Caco-2 (cell line): ENCODE measurements around the gene MRPL27. TPM values are rescaled to one million over a fixed set of nuclear protein-coding genes. Genes with fewer than 3 reads are reported as not detected.
A peak's percentile ranks its signal among the peaks of the same experiment; 100 is the strongest.

Source experiments
- BruUV-seq: library from RNA; stranded (reverse); fragments of 400-500 nt; replicated peaks from 2 replicates; lab custom pipeline; 2021; lab: Mats Ljungman, UMichigan
- CTCF ChIA-PET: fragments of 300-600 bp; sonication (Branson Sonifier 250); formaldehyde crosslinking; loops from one replicate; lab custom pipeline; 2022; ENCODE audit warnings: antibody characterized with exemption; lab: Charles Lee
- POLR2A ChIA-PET: fragments of 300-600 bp; sonication (Branson Sonifier 250); formaldehyde crosslinking; loops from one replicate; lab custom pipeline; 2022; ENCODE audit warnings: antibody characterized with exemption; lab: Charles Lee
- DNase-seq, 2 experiments: peaks; one replicate each; pipeline versions ENCODE4 v3.0.0 to v3.0.0-alpha.2; 2020 to 2022
- H3K27me3 ChIP-seq: replicated peaks from 2 replicates; pipeline ENCODE4 v1.6.0; 2011; ENCODE audit warnings: low read length; ENCODE audit not compliant: control insufficient read depth, insufficient read depth
- H3K36me3 ChIP-seq: 2 replicates; pipeline ENCODE4 v1.5.1; 2011; ENCODE audit warnings: low read length; ENCODE audit not compliant: control insufficient read depth, insufficient read depth
- H3K4me1 ChIP-seq: fragments of 250-450 bp; sonication (Bioruptor Pico); 2 replicates; pipeline ENCODE4 v1.5.1; 2020; ENCODE audit warnings: mild to moderate bottlenecking
- H3K4me3 ChIP-seq: 2 replicates; pipeline ENCODE4 v1.5.1; 2011; ENCODE audit warnings: low read depth, mild to moderate bottlenecking, control low read depth, low read length
- H3K9me3 ChIP-seq: fragments of 250-450 bp; sonication (Bioruptor Pico); 2 replicates; pipeline ENCODE4 v1.5.1; 2020; ENCODE audit warnings: mild to moderate bottlenecking, moderate library complexity
- H3K27ac Mint-ChIP-seq: one replicate; pipeline ENCODE4 v1.8.0; 2022; ENCODE audit warnings: mixed read lengths; ENCODE audit not compliant: unreplicated experiment
- H3K27me3 Mint-ChIP-seq: one replicate; pipeline ENCODE4 v1.8.0; 2022; ENCODE audit warnings: mixed read lengths; ENCODE audit not compliant: insufficient read depth, unreplicated experiment
- H3K36me3 Mint-ChIP-seq: one replicate; pipeline ENCODE4 v1.8.0; 2022; ENCODE audit warnings: mild to moderate bottlenecking, mixed read lengths; ENCODE audit not compliant: insufficient read depth, unreplicated experiment
- H3K4me1 Mint-ChIP-seq: one replicate; pipeline ENCODE4 v1.8.0; 2022; ENCODE audit warnings: low read depth, mixed read lengths; ENCODE audit not compliant: unreplicated experiment
- H3K4me3 Mint-ChIP-seq: one replicate; pipeline ENCODE4 v1.8.0; 2022; ENCODE audit warnings: mild to moderate bottlenecking, moderate library complexity, mixed read lengths; ENCODE audit not compliant: unreplicated experiment
- H3K9me3 Mint-ChIP-seq: one replicate; pipeline ENCODE4 v1.8.0; 2022; ENCODE audit warnings: mixed read lengths; ENCODE audit not compliant: unreplicated experiment
- intact Hi-C: fragments of 100-400 bp; cut with micrococcal nuclease; formaldehyde crosslinking; loops from one replicate; pipeline ENCODE4 v1.10.0; 2022; ENCODE audit not compliant: unreplicated experiment
- total RNA-seq: library from RNA; stranded (reverse); gene quantifications from 2 replicates; pipeline ENCODE4 v1.2.3, GENCODE V29; 2022
- TF ChIP-seq, protein P1 (sequence below), 2 experiments: fragments of 200-600 bp in 1 of 2; IDR thresholded peaks; 1 replicate in 1 of 2; 2 replicates in 1 of 2; pipeline versions ENCODE4 v1.5.1 to v1.8.0; 2011 to 2022; ENCODE audit warnings: antibody characterized with exemption in 1 of 2, control low read depth in 1 of 2, inconsistent platforms in 1 of 2, low read depth in 1 of 2, low read length in 1 of 2, mild to moderate bottlenecking in 1 of 2, moderate library complexity in 1 of 2; ENCODE audit not compliant: insufficient read depth in 1 of 2, severe bottlenecking in 1 of 2, unreplicated experiment in 1 of 2

Gene MRPL27
- total RNA-seq, 1 experiment from 2014 or later: 196 TPM

DNA sequence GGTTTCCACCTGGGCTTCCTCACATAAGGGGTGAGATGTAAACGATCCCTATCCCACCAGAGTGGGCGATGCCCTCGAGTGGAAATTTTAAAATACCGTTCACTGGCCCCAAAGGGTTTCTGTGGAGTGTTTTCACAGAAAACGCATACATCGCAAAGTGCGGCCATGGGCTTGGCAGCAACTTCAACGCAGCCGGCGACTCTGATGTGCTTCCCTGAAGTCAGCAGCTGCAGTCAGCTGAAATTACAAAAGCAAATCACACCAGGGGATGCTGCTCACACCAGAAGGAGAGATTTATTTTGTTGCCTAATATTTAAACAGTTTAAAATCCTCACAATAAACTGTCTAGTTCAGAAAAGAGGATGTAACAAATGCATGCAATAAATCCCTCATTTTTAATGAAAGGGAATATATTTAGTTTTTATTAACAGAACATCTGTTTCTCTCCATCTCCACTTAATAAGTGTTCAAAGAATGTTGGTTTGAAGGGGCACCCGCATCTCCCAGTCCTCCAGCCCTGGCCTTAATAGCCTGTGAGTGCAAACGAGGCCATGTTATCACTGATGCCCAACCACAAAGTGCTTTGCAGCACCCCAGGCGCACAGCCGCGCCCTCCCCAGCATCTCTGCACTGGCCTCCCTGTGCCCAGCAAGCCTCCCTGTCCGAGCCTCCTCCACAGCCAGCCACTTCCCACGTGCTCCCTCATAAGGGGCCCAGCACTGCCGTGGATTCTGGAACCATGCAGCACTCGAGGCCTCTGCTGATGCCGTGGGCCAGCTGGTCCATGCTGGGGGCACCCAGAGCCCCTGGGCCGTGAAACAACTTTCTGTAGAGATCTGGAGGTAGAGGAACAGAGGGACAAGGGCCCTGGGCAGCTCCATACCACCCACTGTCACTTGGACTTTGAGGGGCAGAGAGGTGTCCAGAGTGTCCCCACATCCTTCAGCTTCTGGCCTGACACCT, 44.3 kb downstream of the MRPL27 start:
- CTCF ChIA-PET: interaction anchor here (0.6 to 1.1 kb wide), 2 partner anchors 58 to 69 kb away, joined by 3 read pairs; partner anchors contain the start of gene LRRC59
- DNase-seq: peak in 1 of 2 experiments; percentile 43

DNA sequence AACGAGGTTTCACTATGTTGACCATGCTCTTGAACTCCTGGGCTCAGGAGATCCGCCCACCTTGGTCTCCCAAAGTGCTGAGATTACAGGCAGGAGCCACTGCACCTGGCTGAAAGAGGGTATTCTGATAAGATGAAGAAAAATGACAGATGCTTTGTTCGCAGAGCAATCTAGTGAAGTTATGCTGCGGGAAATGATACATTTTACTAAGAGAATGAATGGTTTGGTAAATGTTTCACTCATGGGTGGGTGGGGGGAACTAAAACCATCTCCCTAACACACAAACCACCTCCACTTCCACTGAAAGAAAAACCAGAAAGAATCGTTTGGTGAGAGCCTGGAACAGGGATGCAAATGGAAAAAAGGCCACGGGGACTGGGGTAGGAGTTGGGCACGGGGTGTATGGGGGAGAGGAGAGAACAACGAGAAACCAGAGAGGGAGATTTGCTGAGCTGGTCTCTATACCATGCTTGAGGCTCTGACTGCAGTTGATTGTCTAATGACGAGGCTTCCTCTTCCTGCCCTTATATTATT, 46.1 kb downstream of the MRPL27 start:
- Mint-ChIP-seq H3K27ac (no peak overlapping the region), H3K9me3 (no peaks in the 10 kb centered on the region), H3K4me1 (peaks cover 5% of the 10 kb centered on the region), H3K36me3 (no peaks in the 10 kb centered on the region), H3K27me3 (peaks cover 4% of the 10 kb centered on the region), H3K4me3 (no peak overlapping the region)
- no peak for DNase-seq
- no TSS peak for BruUV-seq
- no peak overlapping the region for H3K4me3 ChIP-seq
- no peaks in the 10 kb centered on the region for H3K4me1 ChIP-seq
- intact Hi-C loops: no loop called here
- no peaks in the 10 kb centered on the region for H3K36me3 ChIP-seq
- no peaks in the 10 kb centered on the region for H3K9me3 ChIP-seq
- ChIA-PET POLR2A (no interaction called here), CTCF (interaction anchor here (0.7 to 1.2 kb wide), 2 partner anchors 15 to 165 kb away, joined by 4 to 7 read pairs; no protein-coding TSS in a partner anchor)
- no peaks in the 10 kb centered on the region for H3K27me3 ChIP-seq
- TF ChIP-seq, protein P1, sequence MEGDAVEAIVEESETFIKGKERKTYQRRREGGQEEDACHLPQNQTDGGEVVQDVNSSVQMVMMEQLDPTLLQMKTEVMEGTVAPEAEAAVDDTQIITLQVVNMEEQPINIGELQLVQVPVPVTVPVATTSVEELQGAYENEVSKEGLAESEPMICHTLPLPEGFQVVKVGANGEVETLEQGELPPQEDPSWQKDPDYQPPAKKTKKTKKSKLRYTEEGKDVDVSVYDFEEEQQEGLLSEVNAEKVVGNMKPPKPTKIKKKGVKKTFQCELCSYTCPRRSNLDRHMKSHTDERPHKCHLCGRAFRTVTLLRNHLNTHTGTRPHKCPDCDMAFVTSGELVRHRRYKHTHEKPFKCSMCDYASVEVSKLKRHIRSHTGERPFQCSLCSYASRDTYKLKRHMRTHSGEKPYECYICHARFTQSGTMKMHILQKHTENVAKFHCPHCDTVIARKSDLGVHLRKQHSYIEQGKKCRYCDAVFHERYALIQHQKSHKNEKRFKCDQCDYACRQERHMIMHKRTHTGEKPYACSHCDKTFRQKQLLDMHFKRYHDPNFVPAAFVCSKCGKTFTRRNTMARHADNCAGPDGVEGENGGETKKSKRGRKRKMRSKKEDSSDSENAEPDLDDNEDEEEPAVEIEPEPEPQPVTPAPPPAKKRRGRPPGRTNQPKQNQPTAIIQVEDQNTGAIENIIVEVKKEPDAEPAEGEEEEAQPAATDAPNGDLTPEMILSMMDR (IDR thresholded peaks at IDR 0.05; ENCODE audit: insufficient read depth in 1 of 2, low read depth in 1 of 2, low read length in 1 of 2, severe bottlenecking in 1 of 2, unreplicated experiment in 1 of 2): no peak

More for the DNA sequence above, 44.3 kb downstream of the MRPL27 start:
- no peak overlapping the region for H3K4me3 ChIP-seq
- no peaks in the 10 kb centered on the region for H3K9me3 Mint-ChIP-seq
- H3K27me3 ChIP-seq: no peaks in the 10 kb centered on the region
- POLR2A ChIA-PET: no interaction called here
- H3K36me3 Mint-ChIP-seq: no peaks in the 10 kb centered on the region
- peaks cover 6% of the 10 kb centered on the region for H3K27me3 Mint-ChIP-seq
- no TSS peak for BruUV-seq
- no peaks in the 10 kb centered on the region for H3K9me3 ChIP-seq
- TF ChIP-seq, protein P1 (IDR thresholded peaks at IDR 0.05; ENCODE audit: insufficient read depth in 1 of 2, low read depth in 1 of 2, low read length in 1 of 2, severe bottlenecking in 1 of 2, unreplicated experiment in 1 of 2): no peak
- no peaks in the 10 kb centered on the region for H3K4me1 ChIP-seq
- intact Hi-C loops: no loop called here
- H3K27ac Mint-ChIP-seq: no peak overlapping the region
- peaks cover 5% of the 10 kb centered on the region for H3K4me1 Mint-ChIP-seq
- H3K4me3 Mint-ChIP-seq: no peak overlapping the region
- H3K36me3 ChIP-seq: no peaks in the 10 kb centered on the region

DNA sequence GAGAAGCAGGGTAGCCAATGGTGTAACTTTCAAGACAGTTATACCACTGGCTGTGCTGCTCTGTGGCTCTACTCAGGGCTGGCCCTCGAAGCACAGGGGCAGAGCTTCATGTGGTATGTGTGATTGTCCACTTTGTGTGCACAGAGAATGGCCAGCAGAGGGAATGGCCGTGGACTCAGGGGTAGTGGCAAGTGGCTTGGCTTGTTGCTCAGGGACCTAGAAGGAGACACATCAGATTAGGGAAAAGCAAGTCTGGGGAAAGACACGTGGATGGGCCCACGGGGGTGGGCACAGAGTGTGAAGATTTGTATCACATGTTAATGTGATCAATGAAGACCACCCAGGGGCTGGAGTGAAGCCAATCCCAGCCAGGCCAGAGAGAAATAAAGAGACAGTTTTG, 47.1 kb downstream of the MRPL27 start:
- no peak overlapping the region for H3K27ac Mint-ChIP-seq
- H3K36me3 Mint-ChIP-seq: no peaks in the 10 kb centered on the region
- no peak overlapping the region for H3K4me3 Mint-ChIP-seq
- peaks cover 5% of the 10 kb centered on the region for H3K4me1 Mint-ChIP-seq
- intact Hi-C loops: no loop called here
- no peaks in the 10 kb centered on the region for H3K36me3 ChIP-seq
- H3K9me3 Mint-ChIP-seq: no peaks in the 10 kb centered on the region
- peaks cover 4% of the 10 kb centered on the region for H3K27me3 Mint-ChIP-seq
- DNase-seq: no peak
- POLR2A ChIA-PET: no interaction called here
- H3K9me3 ChIP-seq: no peaks in the 10 kb centered on the region
- CTCF ChIA-PET: no interaction called here
- H3K27me3 ChIP-seq: no peaks in the 10 kb centered on the region
- no TSS peak for BruUV-seq
- H3K4me1 ChIP-seq: no peaks in the 10 kb centered on the region
- TF ChIP-seq, protein P1 (IDR thresholded peaks at IDR 0.05; ENCODE audit: insufficient read depth in 1 of 2, low read depth in 1 of 2, low read length in 1 of 2, severe bottlenecking in 1 of 2, unreplicated experiment in 1 of 2): no peak
- no peak overlapping the region for H3K4me3 ChIP-seq
